Lung microvascular endothelial cell (primary cell): ENCODE results near the gene CD34. TPM values are rescaled to one million over a fixed set of nuclear protein-coding genes. Genes with fewer than 3 reads are reported as not detected.
A peak's percentile ranks its signal among the peaks of the same experiment; 100 is the strongest.

ENCODE experiments used
- DNase-seq, 2 donors: peaks; one replicate each; pipeline versions ENCODE4 v3.0.0 to v3.0.0-alpha.2; 2010; ENCODE audit warnings: low read depth in 2 of 2
- total RNA-seq: library from RNA; depleted of rRNA; stranded (reverse); fragments of >200 nt; gene quantifications from 2 replicates; pipeline ENCODE4 v1.2.1, GENCODE V29; 2014

Gene CD34
- total RNA-seq, 1 donor from 2014 or later, result 14.7 TPM

- DNase-seq, result peak; percentile 32 to 56
Observed at GRCh38 chr1:207876131-207876530, 34.8 kb downstream of the CD34 start.

- DNase-seq, result no peak
Observed at GRCh38 chr1:207875532-207875931, 35.4 kb downstream of the CD34 start.

- no peak for DNase-seq
Observed at GRCh38 chr1:207873055-207873890, 37.7 kb downstream of the CD34 start.

GRCh38 chr1:207872621-207873020, 38.3 kb downstream of the CD34 start:
- DNase-seq, result no peak

- no peak for DNase-seq
Observed at GRCh38 chr1:207871117-207871649, 39.7 kb downstream of the CD34 start.

GRCh38 chr1:207870306-207871031, 40.5 kb downstream of the CD34 start:
- no peak for DNase-seq

GRCh38 chr1:207869859-207870258, 41.1 kb downstream of the CD34 start:
- DNase-seq, result no peak

GRCh38 chr1:207868774-207869721, 41.9 kb downstream of the CD34 start:
- DNase-seq, result peak; percentile 80 to 87

GRCh38 chr1:207868251-207868773, 42.6 kb downstream of the CD34 start:
- peak; percentile 31 to 52 for DNase-seq

- peak; percentile 32 to 54 for DNase-seq
Observed at GRCh38 chr1:207867136-207868109, 43.5 kb downstream of the CD34 start.

- DNase-seq, result peak; percentile 75 to 92
Observed at GRCh38 chr1:207866471-207867135, 44.3 kb downstream of the CD34 start.

- DNase-seq, result peak; percentile 42 to 77
Observed at GRCh38 chr1:207863893-207864535, 46.9 kb downstream of the CD34 start.

- no peak for DNase-seq
Observed at GRCh38 chr1:207862241-207862787, 48.6 kb downstream of the CD34 start.

GRCh38 chr1:207861442-207862177, 49.3 kb downstream of the CD34 start:
- DNase-seq, result no peak

- no peak for DNase-seq
Observed at GRCh38 chr1:207860531-207860930, 50.4 kb downstream of the CD34 start.

- DNase-seq, result peak; percentile 34 to 56
Observed at GRCh38 chr1:207858806-207859205, 52.1 kb downstream of the CD34 start.

GRCh38 chr1:207858281-207858680, 52.6 kb downstream of the CD34 start:
- no peak for DNase-seq

GRCh38 chr1:207857447-207857846, 53.5 kb downstream of the CD34 start:
- DNase-seq, result no peak
